ENCODE measurements around the gene VIPR2. TPM values are rescaled to one million over a fixed set of nuclear protein-coding genes. Genes with fewer than 3 reads are reported as not detected.

Gene VIPR2
- total RNA-seq, 1 donor from 2014 or later = 0.07 TPM

GRCh38 chr7:159078911-159079270, 65.8 kb downstream of the VIPR2 start:
- Mint-ChIP-seq H3K9me3 (ENCODE audit: low read depth) (no peaks in the 10 kb centered on the region), H3K27me3 (ENCODE audit: low read depth) (peaks cover 32% of the 10 kb centered on the region), H3K27ac (ENCODE audit: unreplicated experiment) (no peak overlapping the region), H3K4me1 (ENCODE audit: low read depth) (no peaks in the 10 kb centered on the region), H3K4me3 (ENCODE audit: unreplicated experiment) (no peak overlapping the region), H3K36me3 (ENCODE audit: low read depth) (no peaks in the 10 kb centered on the region)
- no peak for DNase-seq (ENCODE audit: low spot score)
- TF ChIP-seq CTCF (IDR thresholded peaks at IDR 0.05) = no peak

GRCh38 chr7:159078193-159078910, 66.3 kb downstream of the VIPR2 start:
- Mint-ChIP-seq H3K27ac (ENCODE audit: unreplicated experiment) (no peak overlapping the region), H3K4me1 (ENCODE audit: low read depth) (no peaks in the 10 kb centered on the region), H3K27me3 (ENCODE audit: low read depth) (peaks cover 31% of the 10 kb centered on the region), H3K9me3 (ENCODE audit: low read depth) (no peaks in the 10 kb centered on the region), H3K36me3 (ENCODE audit: low read depth) (no peaks in the 10 kb centered on the region), H3K4me3 (ENCODE audit: unreplicated experiment) (no peak overlapping the region)
- no peak for TF ChIP-seq CTCF (IDR thresholded peaks at IDR 0.05)
- no peak for DNase-seq (ENCODE audit: low spot score)

- TF ChIP-seq CTCF (IDR thresholded peaks at IDR 0.05) = no peak
Observed at GRCh38 chr7:159076333-159076732, 68.3 kb downstream of the VIPR2 start.

GRCh38 chr7:159075563-159076238, 69.0 kb downstream of the VIPR2 start:
- no peak for TF ChIP-seq CTCF (IDR thresholded peaks at IDR 0.05)
- Mint-ChIP-seq H3K27ac (ENCODE audit: unreplicated experiment) (no peak overlapping the region), H3K36me3 (ENCODE audit: low read depth) (no peaks in the 10 kb centered on the region), H3K9me3 (ENCODE audit: low read depth) (no peaks in the 10 kb centered on the region), H3K4me1 (ENCODE audit: low read depth) (peaks cover 2% of the 10 kb centered on the region), H3K4me3 (ENCODE audit: unreplicated experiment) (no peak overlapping the region), H3K27me3 (ENCODE audit: low read depth) (peaks cover 31% of the 10 kb centered on the region)
- no peak for DNase-seq (ENCODE audit: low spot score)

More at GRCh38 chr7:159076333-159076732, 68.3 kb downstream of the VIPR2 start:
- no peak for DNase-seq (ENCODE audit: low spot score)
- H3K9me3 Mint-ChIP-seq (ENCODE audit: low read depth) = no peaks in the 10 kb centered on the region
- H3K4me3 Mint-ChIP-seq (ENCODE audit: unreplicated experiment) = no peak overlapping the region
- H3K27me3 Mint-ChIP-seq (ENCODE audit: low read depth) = peaks cover 31% of the 10 kb centered on the region
- H3K36me3 Mint-ChIP-seq (ENCODE audit: low read depth) = no peaks in the 10 kb centered on the region
- H3K27ac Mint-ChIP-seq (ENCODE audit: unreplicated experiment) = no peak overlapping the region
- no peaks in the 10 kb centered on the region for H3K4me1 Mint-ChIP-seq (ENCODE audit: low read depth)

- Mint-ChIP-seq H3K27ac (ENCODE audit: unreplicated experiment) (no peak overlapping the region), H3K4me1 (ENCODE audit: low read depth) (peaks cover 15% of the 10 kb centered on the region), H3K9me3 (ENCODE audit: low read depth) (no peaks in the 10 kb centered on the region), H3K27me3 (ENCODE audit: low read depth) (peaks cover 20% of the 10 kb centered on the region), H3K36me3 (ENCODE audit: low read depth) (no peaks in the 10 kb centered on the region), H3K4me3 (ENCODE audit: unreplicated experiment) (no peak overlapping the region)
- no peak for DNase-seq (ENCODE audit: low spot score)
- no peak for TF ChIP-seq CTCF (IDR thresholded peaks at IDR 0.05)
Observed at GRCh38 chr7:159071260-159071659, 73.4 kb downstream of the VIPR2 start.

Data from chondrocyte (in vitro differentiated cells).